ENCODE results near the gene ELOVL2.
A peak's percentile ranks its signal among the peaks of the same experiment; 100 is the strongest.
"Not testable (repeated sequence)": the region's sequence is repeated elsewhere in the genome, so short reads cannot be mapped to it uniquely, and the experiment has no call there.

ELOVL2 gene, protein sequence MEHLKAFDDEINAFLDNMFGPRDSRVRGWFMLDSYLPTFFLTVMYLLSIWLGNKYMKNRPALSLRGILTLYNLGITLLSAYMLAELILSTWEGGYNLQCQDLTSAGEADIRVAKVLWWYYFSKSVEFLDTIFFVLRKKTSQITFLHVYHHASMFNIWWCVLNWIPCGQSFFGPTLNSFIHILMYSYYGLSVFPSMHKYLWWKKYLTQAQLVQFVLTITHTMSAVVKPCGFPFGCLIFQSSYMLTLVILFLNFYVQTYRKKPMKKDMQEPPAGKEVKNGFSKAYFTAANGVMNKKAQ

DNA sequence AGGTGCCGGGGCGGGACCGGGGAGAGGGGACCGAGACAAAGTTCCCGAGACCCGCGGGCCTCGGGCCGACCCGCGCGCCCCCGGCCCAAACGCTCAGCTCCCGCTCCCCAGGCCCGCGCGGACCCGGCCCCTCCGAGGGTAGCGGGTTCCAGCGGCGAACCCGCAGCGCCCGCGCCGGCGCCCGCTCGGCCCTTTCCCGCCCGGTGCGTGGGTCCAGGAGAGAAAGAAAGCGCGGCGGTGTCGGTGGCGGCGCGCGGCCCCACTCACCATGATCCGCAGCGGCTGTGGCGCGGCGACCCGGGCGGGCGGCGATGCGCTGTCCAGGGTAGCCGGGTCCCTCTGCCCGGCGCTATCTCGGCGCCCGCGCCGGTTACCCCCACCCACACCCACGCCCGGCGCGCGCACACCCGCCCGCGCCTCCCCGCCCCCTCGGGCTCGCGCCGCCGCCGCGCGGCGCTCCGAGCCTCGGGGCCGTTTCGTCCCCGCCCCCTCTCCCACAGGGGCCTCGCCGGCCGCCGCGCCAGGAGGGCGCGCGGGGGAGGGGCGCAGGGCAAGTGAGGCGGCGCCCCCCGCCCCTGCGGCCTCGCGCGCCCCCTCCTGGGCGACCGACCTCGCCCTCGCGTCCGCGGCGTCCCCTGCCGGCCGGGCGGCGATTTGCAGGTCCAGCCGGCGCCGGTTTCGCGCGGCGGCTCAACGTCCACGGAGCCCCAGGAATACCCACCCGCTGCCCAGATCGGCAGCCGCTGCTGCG lies at the start of gene ELOVL2:
Gene ELOVL2 (minus strand): TSS at position 345 of the 751 bp plus-strand sequence. CDS start 75 bp downstream, at position 270.
- Mint-ChIP-seq H3K27me3 (ENCODE audit: low read depth) (peaks cover 72% of the 10 kb centered on the region), H3K36me3 (ENCODE audit: low read depth) (peaks cover 4% of the 10 kb centered on the region), H3K4me1 (ENCODE audit: low read depth) (peaks cover 6% of the 10 kb centered on the region), H3K9me3 (no peaks in the 10 kb centered on the region), H3K27ac (no peak within 1 kb of the TSS), H3K4me3 (peak within 1 kb of the TSS; percentile 76)

DNA sequence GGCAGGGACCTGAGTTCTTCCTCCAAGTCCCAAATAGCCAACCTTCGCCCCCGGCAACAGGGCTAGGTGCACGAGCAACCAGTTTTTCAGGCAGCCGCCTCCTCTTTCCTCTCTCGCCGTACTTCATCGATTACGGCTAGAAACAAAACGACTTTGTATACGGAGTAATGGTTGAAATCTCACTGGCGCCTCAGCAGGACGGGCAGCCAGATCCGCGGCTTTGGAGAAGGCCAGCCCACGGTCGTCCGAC lies 49.2 kb upstream of the ELOVL2 start:
- Mint-ChIP-seq H3K27ac (peak overlapping the region; percentile 95), H3K4me1 (ENCODE audit: low read depth) (peaks cover 21% of the 10 kb centered on the region), H3K4me3 (peak overlapping the region; percentile 94), H3K9me3 (no peaks in the 10 kb centered on the region), H3K36me3 (ENCODE audit: low read depth) (peaks cover 2% of the 10 kb centered on the region), H3K27me3 (ENCODE audit: low read depth) (no peaks in the 10 kb centered on the region)

DNA sequence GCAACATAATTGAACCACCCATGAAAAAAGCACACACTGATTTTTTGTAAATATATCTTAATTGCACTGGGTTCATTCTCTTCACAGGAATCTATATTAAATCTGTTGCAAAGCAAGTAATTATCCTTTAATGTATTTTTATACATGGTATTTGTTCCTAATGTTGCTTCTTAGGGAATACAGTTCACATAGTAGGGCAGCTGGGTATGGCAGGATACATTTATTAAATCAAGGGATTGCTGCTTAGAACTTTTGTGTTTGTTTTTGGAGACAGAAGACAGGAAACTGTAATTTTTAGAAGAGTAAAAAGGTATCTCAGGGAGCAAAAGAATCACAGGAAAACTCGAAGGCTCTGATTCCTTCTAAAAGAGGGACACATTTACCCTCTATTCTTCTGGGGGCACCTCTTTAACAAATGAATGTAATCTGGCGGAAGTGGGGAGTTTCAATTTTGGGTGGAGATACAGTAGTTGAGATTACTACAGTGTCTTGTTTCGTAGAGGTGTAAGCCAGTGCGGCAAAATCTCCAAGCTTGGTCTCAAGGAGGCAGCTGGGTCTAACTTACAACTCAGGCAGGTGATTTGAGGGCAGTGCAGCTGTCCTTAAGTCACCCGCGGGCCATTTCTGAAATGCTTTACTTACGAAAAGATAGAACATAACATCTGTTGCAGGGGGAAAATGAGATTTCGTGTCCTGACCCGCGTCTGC lies 48.7 kb upstream of the ELOVL2 start:
- Mint-ChIP-seq H3K27ac (peak overlapping the region; percentile 95), H3K27me3 (ENCODE audit: low read depth) (no peaks in the 10 kb centered on the region), H3K36me3 (ENCODE audit: low read depth) (peaks cover 2% of the 10 kb centered on the region), H3K4me3 (peak overlapping the region; percentile 94), H3K4me1 (ENCODE audit: low read depth) (peaks cover 21% of the 10 kb centered on the region), H3K9me3 (no peaks in the 10 kb centered on the region)

DNA sequence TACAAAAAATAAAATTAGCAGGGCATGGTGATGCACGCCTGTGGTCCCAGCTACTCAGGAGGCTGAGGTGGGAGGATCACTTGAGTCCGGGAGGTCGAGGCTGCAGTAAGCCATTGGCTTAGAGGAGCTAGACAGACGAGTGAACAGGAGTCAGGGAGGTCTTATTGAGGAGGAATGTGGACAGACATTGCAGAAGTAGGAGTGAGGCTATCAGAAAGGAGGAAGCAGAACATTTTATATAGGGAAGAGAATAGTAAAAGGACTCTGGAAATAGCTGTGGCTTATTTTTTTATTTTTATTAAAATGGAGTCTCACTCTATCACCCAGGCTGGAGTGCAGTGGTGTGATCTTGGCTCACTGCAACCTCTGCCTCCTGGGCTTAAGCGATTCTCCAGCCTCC lies 47.0 kb upstream of the ELOVL2 start:
- not testable (repeated sequence) for H3K4me3 Mint-ChIP-seq

DNA sequence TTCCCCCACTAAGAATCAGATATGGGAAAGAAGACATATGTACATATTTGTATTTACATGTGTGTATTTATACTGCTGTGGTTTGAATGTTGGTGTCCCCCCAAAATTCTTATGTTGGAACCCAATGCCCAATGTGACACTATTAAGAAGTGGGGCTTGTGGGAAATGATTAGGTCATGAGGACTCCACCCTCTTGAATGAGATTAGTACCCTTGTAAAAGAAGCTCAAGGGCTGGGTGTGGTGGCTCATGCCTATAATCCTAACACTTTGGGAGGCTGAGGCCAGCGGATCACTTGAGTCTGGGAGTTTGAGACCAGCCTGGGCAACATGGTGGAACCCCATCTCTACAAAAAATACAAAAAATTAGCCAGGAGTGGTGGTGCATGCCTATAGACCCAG lies 45.6 kb upstream of the ELOVL2 start:
- Mint-ChIP-seq H3K27ac (no peak overlapping the region), H3K36me3 (ENCODE audit: low read depth) (no peaks in the 10 kb centered on the region), H3K4me1 (ENCODE audit: low read depth) (peaks cover 8% of the 10 kb centered on the region), H3K9me3 (no peaks in the 10 kb centered on the region), H3K4me3 (no peak overlapping the region), H3K27me3 (ENCODE audit: low read depth) (no peaks in the 10 kb centered on the region)

More for the DNA sequence above, 47.0 kb upstream of the ELOVL2 start:
- H3K27ac Mint-ChIP-seq; H3K36me3 Mint-ChIP-seq (ENCODE audit: low read depth); H3K27me3 Mint-ChIP-seq (ENCODE audit: low read depth); H3K9me3 Mint-ChIP-seq: not testable (repeated sequence)
- peaks cover 16% of the 10 kb centered on the region for H3K4me1 Mint-ChIP-seq (ENCODE audit: low read depth)

DNA sequence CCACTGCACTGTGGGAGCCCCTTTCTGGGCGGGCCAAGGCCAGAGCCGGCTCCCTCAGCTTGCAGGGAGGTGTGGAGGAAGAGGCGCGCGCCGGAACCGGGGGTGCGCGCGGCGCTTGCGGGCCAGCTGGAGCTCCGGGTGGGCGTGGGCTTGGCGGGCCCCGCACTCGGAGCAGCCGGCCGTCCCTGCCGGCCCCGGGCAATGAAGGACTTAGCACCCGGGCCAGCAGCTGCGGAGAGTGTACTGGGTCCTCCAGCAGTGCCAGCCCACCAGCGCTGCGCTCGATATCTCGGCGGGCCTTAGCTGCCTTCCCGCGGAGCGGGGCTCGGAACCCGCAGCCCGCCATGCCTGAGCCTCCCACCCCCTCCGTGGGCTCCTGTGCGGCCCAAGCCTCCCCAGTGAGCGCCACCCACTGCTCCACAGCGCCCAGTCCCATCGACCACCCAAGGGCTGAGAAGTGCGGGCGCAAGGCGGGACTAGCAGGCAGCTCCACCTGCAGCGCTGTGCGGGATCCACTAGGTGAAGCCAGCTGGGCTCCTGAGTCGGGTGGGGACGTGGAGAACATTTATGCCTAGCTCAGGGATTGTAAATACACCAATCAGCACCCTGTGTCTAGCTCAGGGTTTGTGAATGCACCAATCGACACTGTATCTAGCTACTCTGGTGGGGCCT lies 43.2 kb upstream of the ELOVL2 start:
- not testable (repeated sequence) for H3K27ac Mint-ChIP-seq; H3K4me3 Mint-ChIP-seq; H3K4me1 Mint-ChIP-seq (ENCODE audit: low read depth); H3K36me3 Mint-ChIP-seq (ENCODE audit: low read depth); H3K27me3 Mint-ChIP-seq (ENCODE audit: low read depth); H3K9me3 Mint-ChIP-seq

DNA sequence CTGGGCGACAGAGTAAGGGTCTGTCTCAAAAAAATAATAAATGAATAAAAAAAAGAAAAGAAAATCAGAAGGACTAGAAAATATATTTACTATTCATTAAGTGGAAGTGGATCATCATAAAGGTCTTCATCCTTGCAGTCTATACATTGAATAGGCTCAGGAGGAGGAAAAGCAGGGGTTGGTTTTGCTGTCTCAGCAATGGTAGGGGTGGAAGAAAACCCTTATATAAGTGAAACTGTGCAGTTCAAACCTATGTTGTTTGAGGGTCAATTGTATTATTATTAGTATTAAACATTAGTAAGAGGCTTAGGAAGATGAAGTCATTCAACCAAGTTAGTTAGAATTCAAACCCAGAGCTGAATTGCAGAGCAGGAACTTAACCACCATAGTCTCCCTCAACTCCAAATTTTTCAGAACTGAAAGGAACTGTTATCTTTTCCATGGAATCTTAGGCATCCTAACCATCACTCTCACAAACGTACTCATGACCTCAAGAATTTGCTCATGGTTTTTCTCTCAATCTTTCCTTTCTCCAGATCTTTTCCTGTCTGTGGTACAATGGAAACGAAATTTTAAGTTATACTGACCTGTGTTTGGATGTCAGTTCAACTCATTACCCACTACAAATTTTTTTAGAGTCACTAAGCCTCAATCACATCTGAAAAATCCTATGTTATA lies 41.8 kb upstream of the ELOVL2 start:
- Mint-ChIP-seq H3K36me3 (ENCODE audit: low read depth) (no peaks in the 10 kb centered on the region), H3K27ac (no peak overlapping the region), H3K4me1 (ENCODE audit: low read depth) (no peaks in the 10 kb centered on the region), H3K4me3 (no peak overlapping the region), H3K27me3 (ENCODE audit: low read depth) (no peaks in the 10 kb centered on the region), H3K9me3 (no peaks in the 10 kb centered on the region)

DNA sequence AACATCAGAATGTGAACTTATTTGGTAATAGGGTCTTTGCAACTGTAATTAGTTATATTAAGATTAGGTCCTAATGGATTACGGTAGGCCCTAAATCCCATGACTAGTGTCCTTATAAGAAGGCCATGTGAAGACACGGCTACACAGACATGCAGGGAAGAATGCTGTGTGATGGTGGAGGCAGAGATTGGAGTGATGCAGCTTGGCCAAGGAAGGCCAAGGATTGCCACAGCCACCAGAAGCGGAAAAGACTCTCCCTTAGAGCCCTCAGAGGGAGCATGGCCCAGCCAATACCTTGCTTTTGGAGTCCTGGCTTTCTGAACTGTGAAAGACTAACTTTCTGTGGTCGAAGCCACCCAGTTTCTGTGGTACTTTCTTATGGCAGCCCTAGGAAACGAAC lies 39.9 kb upstream of the ELOVL2 start:
- no peaks in the 10 kb centered on the region for H3K36me3 Mint-ChIP-seq (ENCODE audit: low read depth)
- H3K9me3 Mint-ChIP-seq, result no peaks in the 10 kb centered on the region
- peaks cover 3% of the 10 kb centered on the region for H3K27me3 Mint-ChIP-seq (ENCODE audit: low read depth)

DNA sequence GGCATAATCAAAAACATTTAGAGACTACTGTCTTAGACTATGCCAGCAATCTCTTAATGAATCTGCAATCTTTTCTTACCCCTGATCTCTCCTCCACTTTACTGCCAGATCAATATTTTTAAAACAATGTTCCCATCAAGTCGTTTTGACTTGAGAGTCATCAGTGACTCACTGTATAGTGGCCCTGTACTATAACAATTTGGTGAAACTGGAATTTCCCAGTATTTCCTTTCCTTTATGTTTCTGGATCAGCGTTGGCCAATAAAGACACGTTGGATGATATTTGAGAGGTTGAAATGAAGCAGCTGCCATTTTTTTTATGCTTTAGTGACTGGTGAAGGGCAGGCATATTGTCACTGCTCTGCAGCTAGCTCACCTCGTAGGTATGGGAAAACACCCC lies 39.4 kb upstream of the ELOVL2 start:
- Mint-ChIP-seq H3K9me3 (no peaks in the 10 kb centered on the region), H3K4me1 (ENCODE audit: low read depth) (no peaks in the 10 kb centered on the region), H3K36me3 (ENCODE audit: low read depth) (no peaks in the 10 kb centered on the region), H3K27me3 (ENCODE audit: low read depth) (peaks cover 3% of the 10 kb centered on the region), H3K4me3 (no peak overlapping the region), H3K27ac (no peak overlapping the region)

More for the DNA sequence above, 39.9 kb upstream of the ELOVL2 start:
- Mint-ChIP-seq H3K27ac (no peak overlapping the region), H3K4me3 (no peak overlapping the region), H3K4me1 (ENCODE audit: low read depth) (no peaks in the 10 kb centered on the region)

DNA sequence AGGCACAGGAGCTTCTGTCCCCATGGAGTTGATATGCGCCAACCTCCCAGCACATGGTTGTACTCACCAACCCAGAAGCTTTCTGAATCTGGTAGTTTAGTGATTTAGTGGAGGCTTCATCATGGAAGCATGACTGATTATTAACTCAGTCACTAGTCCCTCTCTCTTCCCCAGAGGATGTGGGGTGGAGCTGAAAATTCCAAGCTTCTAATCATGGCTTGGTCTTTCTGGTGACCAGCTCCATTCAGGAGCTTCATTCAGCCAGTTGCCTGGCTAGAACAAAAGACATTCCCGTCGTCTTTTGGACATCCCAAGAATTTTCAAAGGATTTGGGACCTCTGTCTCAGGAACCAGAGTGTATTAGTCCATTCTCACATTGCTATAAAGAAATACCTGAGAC lies 36.2 kb upstream of the ELOVL2 start:
- no peak overlapping the region for H3K4me3 Mint-ChIP-seq
- no peaks in the 10 kb centered on the region for H3K36me3 Mint-ChIP-seq (ENCODE audit: low read depth)
- H3K27me3 Mint-ChIP-seq (ENCODE audit: low read depth), result peaks cover 3% of the 10 kb centered on the region
- H3K27ac Mint-ChIP-seq, result no peak overlapping the region
- H3K4me1 Mint-ChIP-seq (ENCODE audit: low read depth), result no peaks in the 10 kb centered on the region
- no peaks in the 10 kb centered on the region for H3K9me3 Mint-ChIP-seq

DNA sequence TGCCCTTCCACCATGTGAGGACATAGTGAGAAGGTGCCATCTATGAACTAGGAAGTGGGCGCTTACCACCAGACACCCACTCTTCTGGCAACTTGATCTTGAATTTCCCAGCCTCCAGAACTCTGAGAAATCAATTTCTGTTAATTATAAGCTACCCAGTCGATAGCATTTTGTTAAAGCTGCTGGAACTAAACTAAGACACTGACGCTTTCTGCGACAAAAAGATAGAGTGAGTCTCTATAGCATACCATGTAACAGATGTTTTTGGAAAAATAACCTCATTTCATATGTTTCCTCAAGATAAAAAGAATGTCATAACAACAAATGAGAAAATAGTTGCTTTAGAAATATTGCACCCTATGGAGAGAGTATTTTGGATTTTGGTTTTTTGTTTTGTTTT lies 34.2 kb upstream of the ELOVL2 start:
- no peak overlapping the region for H3K4me3 Mint-ChIP-seq
- H3K4me1 Mint-ChIP-seq (ENCODE audit: low read depth), result no peaks in the 10 kb centered on the region
- peaks cover 3% of the 10 kb centered on the region for H3K27me3 Mint-ChIP-seq (ENCODE audit: low read depth)
- H3K27ac Mint-ChIP-seq, result no peak overlapping the region
- H3K36me3 Mint-ChIP-seq (ENCODE audit: low read depth), result no peaks in the 10 kb centered on the region
- H3K9me3 Mint-ChIP-seq, result no peaks in the 10 kb centered on the region

DNA sequence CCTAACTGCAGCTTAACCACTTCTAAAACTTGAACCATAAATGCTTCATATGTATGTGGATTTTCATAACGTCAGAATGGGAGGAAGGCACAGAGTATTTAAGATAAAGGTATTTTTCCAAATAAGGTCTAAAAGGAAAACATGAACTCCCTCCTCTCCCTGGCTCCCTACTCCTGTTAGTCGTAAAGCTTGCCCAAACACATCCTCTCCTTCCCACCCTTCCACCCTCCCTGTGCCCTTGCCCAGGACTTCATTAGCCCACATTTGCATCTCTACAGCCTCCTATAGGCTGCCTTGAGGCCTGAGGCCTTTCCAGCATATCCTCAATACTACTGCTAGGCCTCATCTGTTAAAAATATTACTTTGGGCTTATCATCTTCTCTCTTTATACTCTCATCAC lies 32.4 kb upstream of the ELOVL2 start:
- Mint-ChIP-seq H3K9me3 (no peaks in the 10 kb centered on the region), H3K4me1 (ENCODE audit: low read depth) (no peaks in the 10 kb centered on the region), H3K4me3 (no peak overlapping the region), H3K27me3 (ENCODE audit: low read depth) (peaks cover 3% of the 10 kb centered on the region), H3K36me3 (ENCODE audit: low read depth) (no peaks in the 10 kb centered on the region), H3K27ac (no peak overlapping the region)

DNA sequence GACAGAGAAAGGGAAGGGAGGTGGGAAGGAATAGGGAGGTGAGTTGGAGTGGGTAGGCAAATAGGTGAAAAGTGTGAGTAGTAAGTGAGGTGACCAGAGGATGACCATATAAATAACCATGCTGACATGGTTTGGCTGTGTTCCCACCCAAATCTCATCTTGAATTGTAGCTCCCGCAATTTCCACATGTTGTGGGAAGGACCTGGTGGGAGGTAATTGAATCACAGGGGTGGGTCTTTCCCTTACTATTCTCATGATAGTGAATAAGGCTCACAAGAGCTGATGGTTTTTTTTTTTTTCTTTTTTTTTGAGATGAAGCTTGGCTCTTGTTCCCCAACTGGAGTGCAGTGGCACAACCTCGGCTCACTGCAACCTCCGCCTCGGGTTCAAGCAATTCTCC lies 28.0 kb upstream of the ELOVL2 start:
- Mint-ChIP-seq H3K36me3 (ENCODE audit: low read depth) (no peaks in the 10 kb centered on the region), H3K4me1 (ENCODE audit: low read depth) (no peaks in the 10 kb centered on the region), H3K9me3 (no peaks in the 10 kb centered on the region), H3K27ac (no peak overlapping the region), H3K4me3 (no peak overlapping the region), H3K27me3 (ENCODE audit: low read depth) (no peaks in the 10 kb centered on the region)

DNA sequence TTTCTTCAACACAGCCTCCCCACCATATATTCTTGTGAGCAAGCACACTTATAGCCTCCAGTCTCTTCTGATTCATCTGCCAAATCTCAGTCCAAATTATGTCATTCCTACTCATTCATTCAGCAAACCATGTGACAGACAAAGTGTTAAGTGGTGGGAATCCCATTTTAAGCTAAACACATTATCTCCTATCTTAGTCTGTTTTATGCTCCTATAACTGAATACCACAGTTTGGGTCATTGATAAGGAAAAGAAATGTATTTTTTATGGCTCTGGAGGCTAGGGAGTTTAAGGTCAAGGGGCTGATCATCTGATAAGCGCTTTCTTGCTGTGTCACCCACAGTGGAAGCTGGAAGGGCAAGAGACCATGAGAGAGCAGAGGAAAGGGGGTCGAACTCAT lies 25.7 kb upstream of the ELOVL2 start:
- H3K36me3 Mint-ChIP-seq (ENCODE audit: low read depth), result no peaks in the 10 kb centered on the region

More for the DNA sequence above, 25.7 kb upstream of the ELOVL2 start:
- H3K4me3 Mint-ChIP-seq, result no peak overlapping the region
- H3K4me1 Mint-ChIP-seq (ENCODE audit: low read depth), result no peaks in the 10 kb centered on the region
- no peaks in the 10 kb centered on the region for H3K9me3 Mint-ChIP-seq
- no peak overlapping the region for H3K27ac Mint-ChIP-seq
- peaks cover 4% of the 10 kb centered on the region for H3K27me3 Mint-ChIP-seq (ENCODE audit: low read depth)

All from T-helper 1 cell treated with Interleukin-12 subunit alpha and Interleukin-12 subunit beta and Interleukin-4 antibody, amounts not matched to agents 30 μg/mL and 1 μg/mL, for 36 hours (primary cell).